NCI-H1694 treated with DMSO at 0.1 percent for 48 hours (cell line): ENCODE data around the gene MRGPRE.

Source experiments
- DNase-seq: peaks from one replicate; lab custom pipeline; 2025; lab: John Stamatoyannopoulos, UW

The MRGPRE gene

GRCh38 chr11:3226846-3227567, 5.2 kb downstream of the MRGPRE start:
- DNase-seq: no peak

DNA sequence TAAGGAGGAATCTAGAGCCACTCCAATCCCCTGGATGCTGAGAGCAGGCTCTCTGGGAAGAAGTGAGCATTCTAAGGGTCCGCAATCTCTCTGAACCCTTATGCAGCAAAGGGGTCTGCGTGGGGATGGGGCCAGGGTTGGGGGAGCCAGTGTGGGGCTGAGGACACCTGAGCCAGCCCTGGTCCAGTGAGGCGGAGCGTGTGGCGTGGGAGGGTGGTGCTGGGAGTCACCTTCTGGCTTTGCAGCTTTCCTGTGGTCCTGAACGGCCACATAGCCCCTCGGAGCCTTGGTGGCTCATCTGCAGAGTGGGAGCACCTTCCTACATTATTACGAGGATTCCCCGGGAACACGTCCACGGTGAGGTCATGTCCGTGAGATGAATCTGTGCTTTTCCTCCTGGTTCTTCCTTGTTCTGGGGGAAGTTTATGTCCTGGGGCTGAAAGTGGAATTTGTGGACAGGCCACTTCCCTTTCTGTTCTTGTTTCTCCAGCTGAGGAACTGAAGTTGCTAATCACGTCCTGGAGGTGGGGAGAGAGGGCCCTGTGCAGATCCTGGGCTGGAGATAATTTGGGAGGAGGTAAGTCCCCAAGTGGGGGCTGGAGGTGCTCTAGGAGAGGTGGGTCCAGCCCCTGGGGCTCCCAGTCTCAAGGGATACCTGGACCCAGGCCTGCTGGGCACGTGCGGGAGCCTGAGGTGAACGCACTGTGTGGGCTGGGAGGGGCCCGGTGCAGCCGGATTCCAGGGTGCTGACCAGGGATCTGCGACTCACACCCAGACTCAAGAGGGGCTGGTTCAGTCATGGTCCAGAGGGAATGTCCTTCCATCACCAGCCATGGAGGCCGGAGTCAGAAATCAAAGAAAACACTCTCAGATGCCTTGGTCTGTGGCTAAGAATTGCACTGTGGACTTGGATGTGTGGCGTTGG, 6.1 kb downstream of the MRGPRE start:
- DNase-seq: no peak

GRCh38 chr11:3225159-3225758, 7.0 kb downstream of the MRGPRE start:
- DNase-seq: no peak

- no peak for DNase-seq
Observed at GRCh38 chr11:3224401-3225057, 7.7 kb downstream of the MRGPRE start.

GRCh38 chr11:3223932-3224381, 8.3 kb downstream of the MRGPRE start:
- DNase-seq: no peak

GRCh38 chr11:3222941-3223915, 9.0 kb downstream of the MRGPRE start:
- DNase-seq: no peak

DNA sequence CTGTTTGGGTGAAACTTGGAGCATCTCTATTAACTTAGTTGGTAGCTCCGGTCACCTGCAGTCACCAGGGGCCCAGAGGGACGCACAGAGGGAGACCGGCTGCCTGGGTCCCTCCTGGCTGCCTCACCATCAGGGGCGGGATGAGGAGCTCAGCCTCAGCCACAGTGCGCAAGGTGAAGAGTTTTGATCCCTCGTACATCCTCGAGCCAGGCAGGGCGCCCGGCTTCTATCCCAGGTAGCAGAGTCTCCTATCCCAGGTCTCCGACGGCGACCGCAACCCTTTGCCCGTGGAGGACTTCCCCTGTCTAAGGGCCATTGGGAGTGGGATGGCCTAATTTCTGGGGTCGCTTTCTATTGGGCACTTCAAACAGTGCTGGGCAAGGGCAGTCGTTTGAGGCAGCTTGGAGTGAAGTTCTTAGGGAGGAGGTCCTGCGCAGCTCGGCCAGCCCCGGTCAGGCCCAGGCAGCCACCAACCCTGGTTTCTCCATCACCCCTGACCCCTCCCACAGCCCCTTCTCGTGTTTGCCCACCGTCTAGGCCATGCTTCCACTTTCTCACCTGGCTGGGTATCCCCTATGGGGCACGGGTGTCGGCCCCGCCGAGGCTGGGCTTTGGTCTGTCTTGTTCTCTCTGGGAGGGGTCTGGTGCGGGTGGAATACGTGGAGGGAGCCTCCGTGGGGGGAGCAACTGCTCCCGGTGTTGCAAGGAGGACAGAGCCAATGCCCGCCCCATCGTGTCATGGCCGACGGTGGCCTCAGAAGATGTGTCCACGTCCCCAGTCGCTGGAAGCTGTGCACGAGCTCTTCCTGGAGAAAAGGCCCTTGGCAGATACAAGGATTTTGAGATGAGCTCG, 10.0 kb downstream of the MRGPRE start:
- DNase-seq: no peak

DNA sequence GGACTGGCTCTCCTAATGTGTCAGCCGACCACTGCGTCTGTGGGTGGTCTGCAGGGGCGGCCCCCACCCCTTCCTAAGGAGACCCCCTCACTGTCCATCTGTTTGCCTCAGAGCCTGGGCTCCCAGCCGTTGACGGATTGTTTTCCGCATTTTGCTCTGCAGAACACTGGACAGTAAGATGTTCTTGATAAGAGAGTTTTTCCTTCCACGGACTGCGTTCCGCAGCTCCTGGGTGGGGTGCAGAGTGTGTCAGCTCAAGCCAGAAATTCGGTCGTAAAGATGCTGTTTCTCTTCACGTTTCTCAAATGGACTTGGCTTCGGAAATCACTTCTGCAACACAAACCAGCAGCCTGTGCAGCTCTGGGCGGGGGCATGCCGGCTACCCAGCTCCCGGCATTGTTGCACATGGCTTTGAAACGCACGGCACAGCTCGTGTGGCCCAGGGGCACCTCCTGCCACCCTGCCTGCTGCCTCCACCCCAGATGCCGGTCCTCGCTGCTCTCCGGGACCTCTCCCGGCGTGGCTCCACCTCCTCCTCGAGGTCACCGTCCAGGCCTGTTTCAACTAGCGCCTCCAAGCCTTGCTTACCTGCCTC, 10.7 kb downstream of the MRGPRE start:
- no peak for DNase-seq

GRCh38 chr11:3220521-3221407, 11.5 kb downstream of the MRGPRE start:
- no peak for DNase-seq

- no peak for DNase-seq
Observed at GRCh38 chr11:3220101-3220500, 12.1 kb downstream of the MRGPRE start.

DNA sequence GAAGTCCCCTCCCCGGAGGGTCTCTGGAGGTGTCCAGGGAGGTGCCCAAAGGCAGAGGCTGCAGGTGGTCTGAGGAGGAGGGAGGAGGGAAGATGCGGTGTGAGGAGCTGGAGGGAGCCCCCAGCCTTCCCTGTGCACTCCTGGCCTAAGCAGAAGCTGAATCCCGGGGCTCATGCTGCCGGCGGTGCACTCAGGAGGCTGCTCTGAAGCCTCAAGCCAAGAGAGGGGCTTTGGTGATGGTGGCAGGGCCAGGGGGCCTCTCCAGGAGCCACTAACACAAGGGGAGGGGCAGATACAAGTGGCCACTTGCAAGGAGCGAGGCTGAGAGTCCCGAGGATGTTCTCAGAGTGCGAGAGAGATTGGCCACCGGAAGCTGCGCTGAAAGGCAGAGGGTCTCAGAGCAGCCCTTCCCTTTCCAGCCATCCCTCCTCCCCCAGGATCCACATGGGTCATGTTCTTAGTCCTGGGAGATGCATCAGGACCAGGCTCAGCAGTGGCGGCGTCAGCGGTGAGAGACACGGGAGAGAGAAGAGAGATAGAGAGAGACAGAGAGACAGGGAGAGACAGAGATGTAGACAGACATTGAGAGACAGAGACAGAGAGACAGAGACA, 12.8 kb downstream of the MRGPRE start:
- DNase-seq: no peak

GRCh38 chr11:3218483-3219280, 13.5 kb downstream of the MRGPRE start, which contains the start of gene MRGPRG:
TSS of gene MRGPRG (minus strand) at chr11:3218813. CDS start at chr11:3218813, 0 bp downstream.
- no peak for DNase-seq

DNA sequence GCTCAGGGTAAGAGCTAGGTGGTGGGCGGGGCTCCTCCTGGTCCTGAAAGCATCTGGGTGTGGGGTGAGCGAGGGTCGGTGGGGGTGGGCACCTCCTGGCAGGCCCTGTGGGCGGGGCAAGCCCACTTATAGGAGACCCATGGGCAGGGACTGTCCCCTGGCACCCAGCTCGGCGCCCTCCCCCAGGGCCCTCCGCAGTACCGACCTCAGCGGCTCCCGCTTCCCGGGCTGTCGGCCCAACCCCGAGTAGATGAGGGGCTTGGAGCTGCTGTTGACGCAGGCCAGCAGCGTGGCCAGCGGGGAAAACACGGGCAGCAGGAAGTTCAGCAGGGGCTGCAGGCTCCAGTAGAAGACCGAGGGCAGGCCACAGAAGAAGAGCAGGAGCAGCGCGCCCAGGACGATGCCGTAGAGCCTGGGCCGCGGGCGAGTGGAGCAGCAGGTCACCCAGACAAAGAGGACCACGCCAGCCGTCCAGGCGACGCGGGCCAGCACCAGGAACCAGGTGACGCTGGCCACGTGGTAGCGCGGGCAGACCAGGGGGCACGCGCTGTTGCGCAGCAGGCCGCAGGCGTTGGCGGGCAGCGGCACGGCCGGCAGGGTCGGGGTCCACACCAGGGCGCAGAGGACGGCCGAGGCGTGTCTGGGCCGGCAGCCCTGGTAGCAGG, 14.3 kb downstream of the MRGPRE start:
- DNase-seq: no peak

GRCh38 chr11:3216027-3216525, 16.1 kb downstream of the MRGPRE start:
- no peak for DNase-seq

DNA sequence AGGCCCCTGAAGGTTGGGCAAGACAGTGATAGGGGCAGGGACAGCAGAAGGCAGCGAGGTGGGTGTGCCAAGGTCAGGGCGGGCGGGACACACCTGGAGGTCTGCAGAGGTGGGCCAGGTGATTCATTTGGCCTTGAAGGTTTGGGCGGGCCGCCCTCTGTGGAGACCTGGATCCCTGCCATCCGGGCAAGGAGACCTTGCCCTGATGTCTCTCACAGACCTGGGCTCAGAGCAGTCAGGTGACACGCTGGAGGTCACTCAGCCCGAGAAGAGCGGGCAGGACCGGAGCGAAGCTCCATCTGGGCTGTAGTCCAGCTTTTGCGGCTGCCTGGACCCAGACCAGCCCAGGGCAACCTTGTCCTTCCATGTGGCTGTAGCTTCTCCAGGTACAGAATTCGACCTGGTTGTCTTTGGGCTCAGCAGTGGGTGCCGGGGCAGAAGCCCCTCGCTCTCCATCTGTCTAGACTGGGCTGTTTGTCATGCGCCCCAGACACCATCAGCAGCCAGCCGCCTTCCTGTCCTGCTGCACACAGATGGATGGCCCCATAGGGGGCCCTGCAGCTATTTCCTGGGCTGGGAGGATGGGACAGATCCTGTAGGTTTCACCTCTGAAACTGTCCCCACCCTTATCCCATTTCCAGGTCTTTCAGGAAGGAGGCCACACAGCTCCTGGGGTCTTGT, 16.7 kb downstream of the MRGPRE start:
- no peak for DNase-seq

DNA sequence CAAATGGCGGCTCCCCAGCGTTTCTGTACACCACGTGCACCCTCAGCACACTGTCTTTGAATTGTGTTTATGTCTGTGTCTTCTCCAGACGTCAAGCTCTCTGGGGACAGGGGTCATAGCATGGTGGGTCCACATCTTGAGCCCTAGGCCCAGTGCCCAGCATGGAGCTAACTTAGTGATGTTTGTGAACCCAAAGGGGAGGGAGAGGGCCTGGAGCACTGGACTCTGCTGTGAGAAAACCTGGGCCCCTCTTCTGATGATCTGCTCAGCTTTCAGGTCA, 17.9 kb downstream of the MRGPRE start:
- no peak for DNase-seq
